Liver (tissue), 3 donors: Measurements from ENCODE around the gene SIGLEC9.
A peak's percentile ranks its signal among the peaks of the same experiment; 100 is the strongest.

Experiments
- FOXA1 ChIP-seq: IDR thresholded peaks from 2 replicates; pipeline ENCODE4 v1.6.1; 2016; ENCODE audit warnings: antibody characterized with exemption
- GABPA ChIP-seq, 2 donors: IDR thresholded peaks in 1 of 2; conservative IDR thresholded peaks in 1 of 2; 2 replicates each; pipeline ENCODE4 v1.6.1; 2016; ENCODE audit warnings: antibody characterized with exemption in 2 of 2, mild to moderate bottlenecking in 1 of 2, moderate library complexity in 1 of 2
- HNF4G ChIP-seq: IDR thresholded peaks from 2 replicates; pipeline ENCODE4 v1.6.1; 2016; ENCODE audit warnings: antibody characterized with exemption
- JUND ChIP-seq, 2 donors: IDR thresholded peaks; 2 replicates each; pipeline ENCODE4 v1.6.1; 2016; ENCODE audit warnings: antibody characterized with exemption in 2 of 2
- SP1 ChIP-seq: IDR thresholded peaks from 2 replicates; pipeline ENCODE4 v1.6.1; 2018; ENCODE audit warnings: antibody characterized with exemption, mild to moderate bottlenecking
- TF ChIP-seq, protein P1 (sequence below): IDR thresholded peaks from 2 replicates; pipeline ENCODE4 v1.6.1; 2016; ENCODE audit warnings: antibody characterized with exemption, mild to moderate bottlenecking
- TF ChIP-seq, protein P2 (sequence below): fragments of 150-350 bp; IDR thresholded peaks from 2 replicates; pipeline ENCODE4 v1.5.1; 2017; ENCODE audit warnings: improper control_type of control experiment, low read depth, low read length; ENCODE audit not compliant: missing input control
- TF ChIP-seq, protein P3 (sequence below): IDR thresholded peaks from 2 replicates; pipeline ENCODE4 v1.6.1; 2016; ENCODE audit warnings: antibody characterized with exemption
- TF ChIP-seq, protein P4 (sequence below): IDR thresholded peaks from 2 replicates; pipeline ENCODE4 v1.6.1; 2016; ENCODE audit warnings: antibody characterized with exemption
- TF ChIP-seq, protein P5 (sequence below): IDR thresholded peaks from 2 replicates; pipeline ENCODE4 v1.6.1; 2016; ENCODE audit warnings: antibody characterized with exemption
- donor health status: healthy.
- donor health status: healthy.

DNA sequence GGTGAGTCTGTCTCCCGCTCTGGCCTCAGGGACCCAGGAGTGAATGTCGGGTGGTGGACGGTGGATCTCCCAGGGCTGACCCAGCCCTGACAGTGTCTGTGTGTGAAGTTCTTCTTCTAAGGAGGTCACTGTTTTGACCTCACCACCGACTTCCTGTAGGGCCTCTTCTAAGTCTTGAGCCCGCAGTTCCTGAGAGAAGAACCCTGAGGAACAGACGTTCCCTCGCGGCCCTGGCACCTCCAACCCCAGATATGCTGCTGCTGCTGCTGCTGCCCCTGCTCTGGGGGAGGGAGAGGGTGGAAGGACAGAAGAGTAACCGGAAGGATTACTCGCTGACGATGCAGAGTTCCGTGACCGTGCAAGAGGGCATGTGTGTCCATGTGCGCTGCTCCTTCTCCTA is 17.4 kb downstream of the SIGLEC9 start, which contains the start of gene SIGLEC7:
- TF ChIP-seq, protein P1, sequence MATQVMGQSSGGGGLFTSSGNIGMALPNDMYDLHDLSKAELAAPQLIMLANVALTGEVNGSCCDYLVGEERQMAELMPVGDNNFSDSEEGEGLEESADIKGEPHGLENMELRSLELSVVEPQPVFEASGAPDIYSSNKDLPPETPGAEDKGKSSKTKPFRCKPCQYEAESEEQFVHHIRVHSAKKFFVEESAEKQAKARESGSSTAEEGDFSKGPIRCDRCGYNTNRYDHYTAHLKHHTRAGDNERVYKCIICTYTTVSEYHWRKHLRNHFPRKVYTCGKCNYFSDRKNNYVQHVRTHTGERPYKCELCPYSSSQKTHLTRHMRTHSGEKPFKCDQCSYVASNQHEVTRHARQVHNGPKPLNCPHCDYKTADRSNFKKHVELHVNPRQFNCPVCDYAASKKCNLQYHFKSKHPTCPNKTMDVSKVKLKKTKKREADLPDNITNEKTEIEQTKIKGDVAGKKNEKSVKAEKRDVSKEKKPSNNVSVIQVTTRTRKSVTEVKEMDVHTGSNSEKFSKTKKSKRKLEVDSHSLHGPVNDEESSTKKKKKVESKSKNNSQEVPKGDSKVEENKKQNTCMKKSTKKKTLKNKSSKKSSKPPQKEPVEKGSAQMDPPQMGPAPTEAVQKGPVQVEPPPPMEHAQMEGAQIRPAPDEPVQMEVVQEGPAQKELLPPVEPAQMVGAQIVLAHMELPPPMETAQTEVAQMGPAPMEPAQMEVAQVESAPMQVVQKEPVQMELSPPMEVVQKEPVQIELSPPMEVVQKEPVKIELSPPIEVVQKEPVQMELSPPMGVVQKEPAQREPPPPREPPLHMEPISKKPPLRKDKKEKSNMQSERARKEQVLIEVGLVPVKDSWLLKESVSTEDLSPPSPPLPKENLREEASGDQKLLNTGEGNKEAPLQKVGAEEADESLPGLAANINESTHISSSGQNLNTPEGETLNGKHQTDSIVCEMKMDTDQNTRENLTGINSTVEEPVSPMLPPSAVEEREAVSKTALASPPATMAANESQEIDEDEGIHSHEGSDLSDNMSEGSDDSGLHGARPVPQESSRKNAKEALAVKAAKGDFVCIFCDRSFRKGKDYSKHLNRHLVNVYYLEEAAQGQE: no peak
- TF ChIP-seq, protein P2, sequence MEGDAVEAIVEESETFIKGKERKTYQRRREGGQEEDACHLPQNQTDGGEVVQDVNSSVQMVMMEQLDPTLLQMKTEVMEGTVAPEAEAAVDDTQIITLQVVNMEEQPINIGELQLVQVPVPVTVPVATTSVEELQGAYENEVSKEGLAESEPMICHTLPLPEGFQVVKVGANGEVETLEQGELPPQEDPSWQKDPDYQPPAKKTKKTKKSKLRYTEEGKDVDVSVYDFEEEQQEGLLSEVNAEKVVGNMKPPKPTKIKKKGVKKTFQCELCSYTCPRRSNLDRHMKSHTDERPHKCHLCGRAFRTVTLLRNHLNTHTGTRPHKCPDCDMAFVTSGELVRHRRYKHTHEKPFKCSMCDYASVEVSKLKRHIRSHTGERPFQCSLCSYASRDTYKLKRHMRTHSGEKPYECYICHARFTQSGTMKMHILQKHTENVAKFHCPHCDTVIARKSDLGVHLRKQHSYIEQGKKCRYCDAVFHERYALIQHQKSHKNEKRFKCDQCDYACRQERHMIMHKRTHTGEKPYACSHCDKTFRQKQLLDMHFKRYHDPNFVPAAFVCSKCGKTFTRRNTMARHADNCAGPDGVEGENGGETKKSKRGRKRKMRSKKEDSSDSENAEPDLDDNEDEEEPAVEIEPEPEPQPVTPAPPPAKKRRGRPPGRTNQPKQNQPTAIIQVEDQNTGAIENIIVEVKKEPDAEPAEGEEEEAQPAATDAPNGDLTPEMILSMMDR: no peak
- TF ChIP-seq SP1 (peak; percentile 13), FOXA1 (no peak), GABPA (IDR thresholded peaks at IDR 0.05 in 1 of 2, conservative IDR thresholded peaks at IDR 0.05 in 1 of 2) (no peak), JUND (IDR thresholded peaks at IDR 0.05) (no peak), HNF4G (no peak)
- TF ChIP-seq, protein P3, sequence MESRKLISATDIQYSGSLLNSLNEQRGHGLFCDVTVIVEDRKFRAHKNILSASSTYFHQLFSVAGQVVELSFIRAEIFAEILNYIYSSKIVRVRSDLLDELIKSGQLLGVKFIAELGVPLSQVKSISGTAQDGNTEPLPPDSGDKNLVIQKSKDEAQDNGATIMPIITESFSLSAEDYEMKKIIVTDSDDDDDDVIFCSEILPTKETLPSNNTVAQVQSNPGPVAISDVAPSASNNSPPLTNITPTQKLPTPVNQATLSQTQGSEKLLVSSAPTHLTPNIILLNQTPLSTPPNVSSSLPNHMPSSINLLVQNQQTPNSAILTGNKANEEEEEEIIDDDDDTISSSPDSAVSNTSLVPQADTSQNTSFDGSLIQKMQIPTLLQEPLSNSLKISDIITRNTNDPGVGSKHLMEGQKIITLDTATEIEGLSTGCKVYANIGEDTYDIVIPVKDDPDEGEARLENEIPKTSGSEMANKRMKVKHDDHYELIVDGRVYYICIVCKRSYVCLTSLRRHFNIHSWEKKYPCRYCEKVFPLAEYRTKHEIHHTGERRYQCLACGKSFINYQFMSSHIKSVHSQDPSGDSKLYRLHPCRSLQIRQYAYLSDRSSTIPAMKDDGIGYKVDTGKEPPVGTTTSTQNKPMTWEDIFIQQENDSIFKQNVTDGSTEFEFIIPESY: no peak
- TF ChIP-seq, protein P4, sequence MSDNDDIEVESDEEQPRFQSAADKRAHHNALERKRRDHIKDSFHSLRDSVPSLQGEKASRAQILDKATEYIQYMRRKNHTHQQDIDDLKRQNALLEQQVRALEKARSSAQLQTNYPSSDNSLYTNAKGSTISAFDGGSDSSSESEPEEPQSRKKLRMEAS: no peak
- TF ChIP-seq, protein P5, sequence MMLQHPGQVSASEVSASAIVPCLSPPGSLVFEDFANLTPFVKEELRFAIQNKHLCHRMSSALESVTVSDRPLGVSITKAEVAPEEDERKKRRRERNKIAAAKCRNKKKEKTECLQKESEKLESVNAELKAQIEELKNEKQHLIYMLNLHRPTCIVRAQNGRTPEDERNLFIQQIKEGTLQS: no peak
